ENCODE results near the gene GTPBP1. TPM values are rescaled to one million over a fixed set of nuclear protein-coding genes. Genes with fewer than 3 reads are reported as not detected.

The GTPBP1 gene
- total and polyA plus RNA-seq, 7 donors: 15.0 to 59.1 (median 26.8) TPM

GRCh38 chr22:38750638-38751037, 44.9 kb downstream of the GTPBP1 start:
- WGBS, 2 donors: 85 to 89% methylated on average over 17 of the region's 17 CpGs
- DNase-seq: no peak
- Histone ChIP-seq H3K27ac (peak overlapping the region in 1 of 4 donors; percentile 21), H3K27me3 (no peaks in the 10 kb centered on the region), H3K4me1 (peaks cover 0 to 27% (median 16%) of the 10 kb centered on the region in 4 donors), H3K9me3 (no peaks in the 10 kb centered on the region), H3K36me3 (peaks cover 66 to 73% (median 69%) of the 10 kb centered on the region in 4 donors), H3K4me3 (no peak overlapping the region)
- intact Hi-C loops (cut with DNase I): no loop called here
- TF ChIP-seq CTCF (IDR thresholded peaks at IDR 0.05): no peak

GRCh38 chr22:38751066-38751421, 45.3 kb downstream of the GTPBP1 start:
- Histone ChIP-seq H3K9me3 (no peaks in the 10 kb centered on the region), H3K27me3 (no peaks in the 10 kb centered on the region), H3K4me1 (peaks cover 0 to 28% (median 16%) of the 10 kb centered on the region in 4 donors), H3K4me3 (no peak overlapping the region), H3K27ac (peak overlapping the region in 2 of 4 donors; percentile 21 to 54), H3K36me3 (peaks cover 62 to 68% (median 65%) of the 10 kb centered on the region in 4 donors)
- intact Hi-C loops (cut with DNase I): no loop called here
- WGBS, 2 donors: 71 to 87% methylated on average over 12 of the region's 12 CpGs
- no peak for DNase-seq
- TF ChIP-seq CTCF (IDR thresholded peaks at IDR 0.05): no peak
- TF ChIP-seq POLR2A (IDR thresholded peaks at IDR 0.05): no peak
- no peak for TF ChIP-seq EP300 (IDR thresholded peaks at IDR 0.05)
- no peak for TF ChIP-seq POLR2AphosphoS5 (IDR thresholded peaks at IDR 0.05)

GRCh38 chr22:38751422-38752346, 45.9 kb downstream of the GTPBP1 start:
- DNase-seq: no peak
- H3K4me3 ChIP-seq: no peak overlapping the region
- intact Hi-C loops (cut with DNase I): no loop called here
- peaks cover 0 to 34% (median 19%) of the 10 kb centered on the region in 4 donors for H3K4me1 ChIP-seq
- peaks cover 55 to 62% (median 58%) of the 10 kb centered on the region in 4 donors for H3K36me3 ChIP-seq
- no peaks in the 10 kb centered on the region for H3K27me3 ChIP-seq
- 52 to 79% methylated on average over 24 of the region's 24 CpGs for WGBS, 2 donors
- H3K27ac ChIP-seq: peak overlapping the region; percentile 15 to 54 (median 24)
- H3K9me3 ChIP-seq: no peaks in the 10 kb centered on the region
- no peak for TF ChIP-seq CTCF (IDR thresholded peaks at IDR 0.05)
- TF ChIP-seq POLR2AphosphoS5 (IDR thresholded peaks at IDR 0.05): no peak

DNA sequence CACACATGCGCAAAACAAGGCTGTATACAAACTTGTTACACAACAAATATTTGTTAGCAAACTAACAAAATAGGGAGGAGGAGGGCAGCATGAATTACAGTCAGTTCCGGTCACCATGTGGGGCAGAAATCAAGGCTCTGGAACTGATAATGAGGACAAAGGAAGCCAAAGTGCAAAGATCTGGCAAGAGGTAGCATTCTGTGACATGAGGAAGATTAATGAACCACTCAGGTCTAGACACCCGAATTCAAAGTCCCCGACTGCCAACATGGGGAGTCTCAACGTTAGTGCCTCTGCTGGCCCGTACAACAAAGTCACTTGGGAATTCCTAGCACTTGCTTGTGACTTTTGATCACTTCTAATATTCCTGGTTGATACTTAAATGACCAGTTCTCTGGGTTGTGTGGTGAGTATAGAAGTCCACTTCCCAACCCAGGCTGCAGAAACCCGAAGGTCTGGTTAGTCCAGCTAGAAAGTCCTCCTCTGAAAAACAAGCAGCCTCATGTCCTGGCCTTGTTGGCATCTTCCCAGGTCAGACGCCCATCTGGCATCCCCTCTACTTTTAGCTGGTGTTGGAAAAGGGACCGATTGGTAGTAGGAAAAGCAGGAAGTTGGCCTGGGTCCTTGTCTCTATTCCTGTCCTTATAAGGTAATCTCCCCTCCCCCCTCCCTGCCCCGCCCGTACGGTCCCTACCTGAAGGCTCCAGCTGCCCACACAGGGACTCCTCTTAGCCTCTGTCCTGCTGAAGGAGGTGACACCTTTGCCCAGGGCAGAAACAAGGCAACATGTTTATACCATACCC, 48.4 kb downstream of the GTPBP1 start:
- Histone ChIP-seq H3K4me3 (peak overlapping the region; percentile 68 to 87 (median 82)), H3K27ac (peak overlapping the region; percentile 97 to 98 (median 98)), H3K9me3 (no peaks in the 10 kb centered on the region), H3K36me3 (peaks cover 35 to 38% (median 38%) of the 10 kb centered on the region in 4 donors), H3K4me1 (peaks cover 0 to 34% (median 19%) of the 10 kb centered on the region in 4 donors), H3K27me3 (no peaks in the 10 kb centered on the region)
- peak; percentile 93 for DNase-seq
- no peak for TF ChIP-seq CTCF (IDR thresholded peaks at IDR 0.05)
- no peak for TF ChIP-seq POLR2A (IDR thresholded peaks at IDR 0.05)
- TF ChIP-seq EP300 (IDR thresholded peaks at IDR 0.05): no peak
- TF ChIP-seq POLR2AphosphoS5 (IDR thresholded peaks at IDR 0.05): peak in 2 of 4 donors; percentile 41 to 44
- 9 to 17% methylated on average over 12 of the region's 12 CpGs for WGBS, 2 donors
- intact Hi-C loops (cut with DNase I): loop anchor here (2.0 kb wide), 2 partner anchors 19 to 53 kb away; partner anchors contain the start of gene JOSD1
